ENCODE measurements around the gene MISFA. TPM values are rescaled to one million over a fixed set of nuclear protein-coding genes. Genes with fewer than 3 reads are reported as not detected.

Gene MISFA
- 0.34 and 0.98 TPM in 2 replicates for total RNA-seq

DNA sequence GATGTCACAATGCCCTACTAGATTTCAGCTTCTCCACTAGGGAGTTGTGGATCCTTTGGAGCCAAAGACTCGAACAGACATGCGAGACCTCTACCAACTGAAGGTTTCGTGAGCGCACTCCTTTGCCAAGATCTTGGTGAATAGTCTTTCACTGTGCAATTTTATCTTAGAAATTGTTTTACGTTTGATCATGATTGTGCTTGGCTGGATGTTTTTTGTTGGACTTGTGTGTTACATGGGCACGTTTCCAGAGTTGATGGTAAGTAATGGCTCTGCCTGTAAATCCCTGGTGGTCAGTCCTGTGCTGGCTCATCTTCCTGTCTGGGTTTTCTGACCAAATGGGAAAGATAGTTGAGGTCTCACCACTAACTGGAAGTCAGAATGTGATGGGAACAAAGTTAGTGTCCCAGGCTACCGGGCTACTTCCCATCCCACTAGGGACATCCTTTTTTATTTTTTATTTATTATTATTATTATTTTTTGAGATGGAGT lies at the start of gene MISFA:
MISFA (plus strand) TSS at position 51 of the 492 bp plus-strand sequence; CDS start at position 191, 140 bp downstream.

DNA sequence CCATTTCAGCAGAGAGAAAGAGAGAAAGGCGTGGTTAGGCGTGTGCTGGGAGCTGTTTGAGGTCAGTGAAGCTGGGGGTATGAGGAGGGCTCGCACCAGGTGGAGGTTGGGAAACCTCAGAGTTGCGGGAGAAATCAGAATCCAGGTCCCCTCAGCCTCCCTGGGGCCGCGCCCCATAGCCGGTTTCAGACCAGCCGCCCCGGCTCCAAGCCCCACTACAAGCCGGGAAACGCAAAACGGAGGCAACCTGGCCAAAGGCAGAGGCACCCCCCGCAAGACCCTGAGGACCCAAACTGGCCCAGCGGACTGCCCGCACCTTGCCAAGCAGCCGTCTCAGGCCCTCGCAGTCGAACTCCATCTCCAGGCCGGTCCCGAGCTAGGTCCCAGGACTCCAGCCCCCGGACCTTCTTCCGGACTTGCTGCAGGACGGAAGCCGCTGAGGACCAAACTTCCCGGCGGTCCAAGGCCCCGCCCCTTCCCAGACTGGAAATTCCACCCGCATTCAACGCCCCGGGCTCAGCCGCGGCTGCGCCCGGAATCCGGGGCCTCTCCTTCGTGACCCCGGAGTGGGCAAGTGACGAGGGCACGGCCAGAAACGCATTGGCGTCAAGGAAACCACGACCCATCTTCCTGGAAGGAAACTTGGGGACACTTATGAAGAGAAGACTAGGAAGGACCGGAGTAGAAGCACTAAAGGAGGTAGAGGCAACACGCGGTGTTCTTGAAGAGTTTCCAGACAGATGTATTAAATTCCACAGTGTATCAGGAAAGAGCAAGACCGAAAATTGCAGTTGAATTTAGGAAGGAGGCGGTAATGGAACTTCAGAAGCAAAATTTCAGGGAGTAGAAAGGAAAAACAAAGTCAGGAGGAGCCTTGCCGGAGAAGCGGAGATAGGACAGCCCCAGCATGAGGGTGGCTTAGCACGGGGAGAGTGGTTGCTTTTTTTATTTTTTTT lies 11.0 kb upstream of the MISFA start, which contains the start of gene UEVLD:
UEVLD (minus strand) TSS at position 438 of the 956 bp plus-strand sequence; CDS start at position 358, 80 bp downstream.

DNA sequence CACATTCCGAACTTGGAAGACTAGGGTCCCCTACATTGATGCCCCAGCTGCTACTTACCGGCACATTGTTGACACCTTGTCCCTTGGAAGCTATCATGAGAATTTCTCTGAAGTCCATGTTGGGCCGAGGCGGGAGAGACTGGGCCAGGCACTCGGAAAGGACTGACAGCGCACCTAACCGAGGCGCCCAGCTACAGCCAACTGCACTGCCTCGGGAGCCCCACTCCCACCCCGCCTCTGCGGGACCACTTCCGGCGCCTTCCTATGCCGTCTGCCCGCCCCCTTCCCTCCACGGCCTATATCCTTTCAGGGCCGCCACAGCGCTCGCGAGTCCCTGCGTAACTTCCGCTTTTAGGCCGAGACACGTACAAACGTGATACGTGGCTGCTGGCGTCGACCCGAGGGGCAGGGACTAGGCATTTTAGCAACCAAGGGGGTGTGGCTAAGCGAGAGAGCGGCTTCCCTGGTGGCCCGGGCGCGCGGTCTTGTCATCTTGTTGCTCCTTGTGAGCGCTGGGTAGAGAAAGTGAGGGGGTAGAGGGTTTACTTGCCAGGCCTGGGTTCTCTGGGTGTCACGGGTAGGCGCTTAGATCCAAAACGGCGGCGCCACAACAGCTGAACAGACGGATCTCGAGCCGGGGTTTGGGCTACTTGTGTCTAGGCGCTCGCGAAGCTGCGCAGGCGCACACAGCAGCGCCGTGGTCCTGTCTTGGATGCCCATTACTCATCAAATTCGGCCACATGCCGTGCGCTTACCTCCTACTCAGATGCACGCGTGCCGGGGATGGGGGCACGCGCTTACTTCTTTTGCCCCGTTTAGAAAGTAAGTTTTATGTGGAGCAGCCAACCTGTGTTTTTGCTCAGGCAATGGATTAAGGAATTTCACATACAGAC lies 34.8 kb downstream of the MISFA start, which contains the start of gene SPTY2D1:
SPTY2D1 (minus strand) TSS at position 203 of the 893 bp plus-strand sequence; CDS start at position 118, 85 bp downstream.

Other genes starting within 250 kb of the MISFA start
- 171 and 184 TPM in 2 replicates for gene LDHA, start 205.2 kb upstream of the MISFA start, total RNA-seq
- not detected in 2 replicates for gene LDHC, start 187.5 kb upstream of the MISFA start, total RNA-seq
- not detected in 2 replicates for gene LDHAL6A, start 143.9 kb upstream of the MISFA start, total RNA-seq
- gene TSG101, start 72.8 kb upstream of the MISFA start, total RNA-seq = 68.8 and 69.8 TPM in 2 replicates
- gene UEVLD, start 11.1 kb upstream of the MISFA start, total RNA-seq = 23.8 and 25.2 TPM in 2 replicates
- gene SPTY2D1, start 34.6 kb downstream of the MISFA start, total RNA-seq = 10.0 and 12.1 TPM in 2 replicates
- gene TMEM86A, start 99.0 kb downstream of the MISFA start, total RNA-seq = 4.8 and 5.3 TPM in 2 replicates
- gene IGSF22, start 126.4 kb downstream of the MISFA start, total RNA-seq = under 0.01 and 0.33 TPM in 2 replicates
- gene PTPN5, start 192.0 kb downstream of the MISFA start, total RNA-seq = not detected in 2 replicates

All from dermis lymphatic vessel endothelial cell (primary cell).